Heart left ventricle (tissue), 13 donors: Measurements from ENCODE around the gene ACAA2.

Experiments
- POLR2A ChIP-seq, 2 donors: fragments of 450-650 bp; IDR thresholded peaks; one replicate each; pipeline ENCODE4 v1.6.1; 2017; ENCODE audit warnings: antibody characterized with exemption in 2 of 2, mild to moderate bottlenecking in 2 of 2, moderate library complexity in 2 of 2
- TF ChIP-seq, protein P1 (sequence below), 12 donors: fragments of 200-600 bp; sonication (generic) in 4 of 12; IDR thresholded peaks; one replicate each; pipeline versions ENCODE4 v1.5.0 to v1.8.0; 2018 to 2022; ENCODE audit warnings: antibody characterized with exemption in 12 of 12, mild to moderate bottlenecking in 5 of 12
- donor health status: ischemic (EF 13 %, LVEDD 7.1; RV severe dilation, severe dysfunction).
- donor health status: DM: no; HTN: yes; CAD: no.
- donor health status: DM: no; HTN: no; CAD: no.
- donor health status: ischemic (EF 25% LVEDD 6.9; RV normal size, moderate dysfunction).
- donor health status: ischemic (EF 25% LVEDD 5.7; RV mildly dilated, moderate dysfunction).
- donor health status: ischemic (EF 35%, LVEDD 5.7; RV mildly dilated, moderate dysfunction).
- donor health status: nonischemic (EF 11% LVEDD 7.7; RV severe dilation, severe dysfunction).
- donor health status: DM: yes; HTN: yes; CAD: no.
- donor health status: PGD.
- donor health status: ischemic (EF 29% LVEDD 5.4; RV normal size, mild dysfunction).
- donor health status: nonischemic (EF 23%, LVEDD 6.1; RV moderate dilation, normal function).

DNA sequence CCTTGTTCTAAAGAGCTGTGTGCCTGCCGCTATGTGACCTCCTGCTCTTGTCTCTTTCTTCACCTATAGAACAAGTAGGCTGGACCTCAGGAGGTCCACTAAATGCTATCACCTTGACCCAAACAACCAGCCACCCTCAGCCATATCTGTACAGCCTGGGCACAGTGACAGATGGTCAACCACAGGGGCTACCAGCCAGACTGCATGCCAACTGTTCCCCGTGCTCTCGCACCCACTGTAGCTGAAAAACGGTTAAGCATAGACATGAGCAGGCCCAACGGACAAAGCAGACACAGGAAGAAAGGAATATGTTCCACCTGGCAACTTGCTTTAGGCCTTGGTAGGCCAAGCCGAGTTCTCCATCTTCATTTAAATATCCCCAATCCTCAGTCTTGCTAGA is 43.2 kb upstream of the ACAA2 start:
- TF ChIP-seq, protein P1, sequence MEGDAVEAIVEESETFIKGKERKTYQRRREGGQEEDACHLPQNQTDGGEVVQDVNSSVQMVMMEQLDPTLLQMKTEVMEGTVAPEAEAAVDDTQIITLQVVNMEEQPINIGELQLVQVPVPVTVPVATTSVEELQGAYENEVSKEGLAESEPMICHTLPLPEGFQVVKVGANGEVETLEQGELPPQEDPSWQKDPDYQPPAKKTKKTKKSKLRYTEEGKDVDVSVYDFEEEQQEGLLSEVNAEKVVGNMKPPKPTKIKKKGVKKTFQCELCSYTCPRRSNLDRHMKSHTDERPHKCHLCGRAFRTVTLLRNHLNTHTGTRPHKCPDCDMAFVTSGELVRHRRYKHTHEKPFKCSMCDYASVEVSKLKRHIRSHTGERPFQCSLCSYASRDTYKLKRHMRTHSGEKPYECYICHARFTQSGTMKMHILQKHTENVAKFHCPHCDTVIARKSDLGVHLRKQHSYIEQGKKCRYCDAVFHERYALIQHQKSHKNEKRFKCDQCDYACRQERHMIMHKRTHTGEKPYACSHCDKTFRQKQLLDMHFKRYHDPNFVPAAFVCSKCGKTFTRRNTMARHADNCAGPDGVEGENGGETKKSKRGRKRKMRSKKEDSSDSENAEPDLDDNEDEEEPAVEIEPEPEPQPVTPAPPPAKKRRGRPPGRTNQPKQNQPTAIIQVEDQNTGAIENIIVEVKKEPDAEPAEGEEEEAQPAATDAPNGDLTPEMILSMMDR (IDR thresholded peaks at IDR 0.05): no peak
- no peak for TF ChIP-seq POLR2A (IDR thresholded peaks at IDR 0.05)
